ENCODE data around the gene KAZN.

The KAZN gene

GRCh38 chr1:15139654-15140350, 541.3 kb downstream of the KAZN start:
- in situ Hi-C loops (cut with MboI; ENCODE audit: low sequenced_read_pairs) = loop anchor here (25.0 kb wide), 1 partner anchor 297 kb away; the partner anchor contains the start of gene CTRC

DNA sequence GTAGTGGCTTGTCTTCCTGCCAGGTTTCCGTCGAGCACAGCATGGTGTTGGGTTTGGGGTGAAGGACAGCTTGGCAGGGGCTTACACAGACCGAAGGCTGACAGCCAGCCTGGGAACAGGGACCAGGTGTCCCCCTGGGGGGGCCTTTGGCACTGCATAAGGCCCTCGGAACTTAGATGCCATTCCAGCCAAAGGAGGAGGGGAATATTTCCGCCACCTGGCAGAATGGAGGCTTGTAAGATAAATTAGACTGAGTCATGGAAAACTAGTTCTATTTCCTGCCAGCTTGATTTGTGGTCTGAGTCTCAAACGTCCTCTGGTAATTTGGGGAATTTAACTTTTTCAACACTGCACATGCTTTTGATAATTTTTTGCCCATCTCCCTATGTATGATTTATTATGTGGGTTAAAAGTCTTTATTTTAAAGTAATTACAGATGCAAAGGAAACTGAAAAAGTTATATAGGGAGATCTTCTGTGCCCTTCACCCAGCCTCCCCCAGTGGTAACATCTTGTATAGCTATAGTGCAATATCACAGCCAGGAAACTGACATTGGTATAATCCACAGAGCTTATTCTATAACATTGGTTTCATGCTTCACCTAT, 543.6 kb downstream of the KAZN start:
- in situ Hi-C loops (cut with MboI; ENCODE audit: low sequenced_read_pairs) = loop anchor here (25.0 kb wide), 1 partner anchor 295 kb away; the partner anchor contains the start of gene CTRC

DNA sequence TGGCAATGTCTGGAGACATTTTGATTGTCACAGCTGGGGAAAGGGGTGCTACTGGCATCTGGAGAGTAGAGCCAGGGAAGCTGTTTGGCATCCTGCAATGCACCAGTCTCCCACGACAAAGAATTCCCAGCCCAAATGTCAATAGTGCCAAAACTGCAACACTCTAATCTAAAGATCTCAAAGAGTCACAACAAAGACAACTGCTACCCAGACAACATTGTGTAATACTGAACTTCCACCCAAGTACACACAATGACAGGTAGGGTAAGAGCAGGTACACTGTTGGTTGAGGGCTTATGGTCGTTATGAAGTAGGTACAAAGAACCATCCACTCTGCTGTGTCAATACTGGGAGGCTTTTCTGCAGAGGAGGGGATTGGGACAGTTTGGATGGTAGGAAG, 546.8 kb downstream of the KAZN start:
- in situ Hi-C loops (cut with MboI; ENCODE audit: low sequenced_read_pairs) = loop anchor here (25.0 kb wide), 1 partner anchor 292 kb away; the partner anchor contains the start of gene CTRC

GRCh38 chr1:15146142-15146680, 547.7 kb downstream of the KAZN start:
- in situ Hi-C loops (cut with MboI; ENCODE audit: low sequenced_read_pairs) = loop anchor here (25.0 kb wide), 1 partner anchor 291 kb away; the partner anchor contains the start of gene CTRC

GRCh38 chr1:15146971-15147376, 548.5 kb downstream of the KAZN start:
- in situ Hi-C loops (cut with MboI; ENCODE audit: low sequenced_read_pairs) = loop anchor here (25.0 kb wide), 1 partner anchor 290 kb away; the partner anchor contains the start of gene CTRC

DNA sequence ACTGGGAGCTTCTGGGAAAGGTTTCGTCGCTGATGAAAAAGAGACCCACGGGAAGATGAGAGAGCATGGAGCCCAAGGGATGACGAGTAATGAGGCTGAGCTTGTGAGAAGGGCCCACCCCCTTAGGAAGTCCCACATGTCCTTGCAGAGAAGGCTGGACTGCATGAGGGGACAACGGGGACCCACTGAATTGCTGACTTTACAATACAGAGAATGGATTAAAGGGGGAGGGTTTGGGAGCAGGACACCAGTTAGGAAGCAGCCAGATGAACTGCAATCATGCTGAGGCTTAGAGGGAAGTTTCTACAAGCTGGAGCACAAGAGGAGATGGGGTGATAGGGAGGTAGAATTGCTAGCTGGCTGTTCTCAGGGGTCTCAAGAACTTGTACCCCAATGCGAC, 549.5 kb downstream of the KAZN start:
- in situ Hi-C loops (cut with MboI; ENCODE audit: low sequenced_read_pairs) = loop anchor here (25.0 kb wide), 1 partner anchor 289 kb away; the partner anchor contains the start of gene CTRC

DNA sequence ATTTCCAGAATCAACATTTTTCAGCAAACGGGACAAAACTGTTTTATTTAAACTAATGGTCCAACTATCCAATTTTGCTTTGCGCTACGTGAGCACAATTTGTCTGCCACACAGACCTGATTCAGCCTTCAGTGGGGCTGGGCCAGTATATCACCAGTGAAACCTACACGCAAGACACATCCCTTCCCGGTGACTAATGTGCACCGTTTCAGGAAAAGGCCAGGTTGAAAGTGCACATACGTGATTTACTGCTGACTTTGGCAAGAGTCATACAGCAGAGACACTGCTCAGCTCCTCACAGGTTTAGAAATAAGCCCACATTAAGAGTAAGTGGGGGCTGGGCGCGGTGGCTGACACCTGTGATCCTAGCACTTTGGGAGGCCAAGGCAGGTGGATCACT, 550.0 kb downstream of the KAZN start:
- in situ Hi-C loops (cut with MboI; ENCODE audit: low sequenced_read_pairs) = loop anchor here (25.0 kb wide), 1 partner anchor 289 kb away; the partner anchor contains the start of gene CTRC

- in situ Hi-C loops (cut with MboI; ENCODE audit: low sequenced_read_pairs) = loop anchor here (25.0 kb wide), 1 partner anchor 288 kb away; the partner anchor contains the start of gene CTRC
Measured at GRCh38 chr1:15148941-15149340, 550.5 kb downstream of the KAZN start.

DNA sequence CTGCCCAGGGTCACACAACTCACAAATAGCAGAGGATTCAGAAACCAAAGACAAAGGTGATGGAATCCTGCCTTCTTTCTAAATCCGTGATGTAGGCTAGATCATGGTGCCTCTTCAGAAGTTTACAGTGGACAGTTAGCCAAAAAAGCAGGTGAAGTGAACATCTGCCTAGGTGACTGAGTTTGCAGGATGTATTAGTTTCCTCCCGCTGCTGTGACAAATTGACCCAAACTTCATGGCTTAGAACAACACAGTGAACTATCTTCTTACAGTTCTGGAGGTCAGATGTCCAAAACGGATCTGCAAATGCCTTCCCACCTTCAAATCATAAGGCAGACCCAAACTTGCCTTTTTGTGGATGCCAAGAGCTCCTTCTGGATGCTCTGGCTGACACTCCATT, 551.9 kb downstream of the KAZN start:
- in situ Hi-C loops (cut with MboI; ENCODE audit: low sequenced_read_pairs) = no loop called here

GRCh38 chr1:15151377-15151806, 552.9 kb downstream of the KAZN start:
- in situ Hi-C loops (cut with MboI; ENCODE audit: low sequenced_read_pairs) = no loop called here

DNA sequence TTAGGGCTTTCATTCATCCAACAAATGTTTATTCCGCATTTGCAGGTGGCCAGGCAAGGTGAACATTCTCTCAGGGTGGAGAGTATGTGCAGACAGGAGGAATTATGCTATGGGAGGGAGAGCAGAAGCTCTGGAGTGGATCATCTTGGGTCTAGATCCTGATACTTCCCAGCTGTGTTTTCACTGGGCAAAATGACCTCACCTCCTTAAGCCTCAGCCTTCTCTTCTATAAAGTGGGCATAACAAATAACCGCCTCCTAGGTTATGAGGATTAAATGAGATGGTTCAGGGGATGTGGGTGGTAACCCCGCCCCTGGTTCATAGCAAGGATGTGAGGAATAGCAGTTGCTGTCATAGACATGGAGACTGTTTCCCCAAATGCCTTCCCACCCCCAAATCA, 553.4 kb downstream of the KAZN start:
- in situ Hi-C loops (cut with MboI; ENCODE audit: low sequenced_read_pairs) = no loop called here

- in situ Hi-C loops (cut with MboI; ENCODE audit: low sequenced_read_pairs) = no loop called here
Measured at GRCh38 chr1:15152318-15153183, 554.1 kb downstream of the KAZN start.

DNA sequence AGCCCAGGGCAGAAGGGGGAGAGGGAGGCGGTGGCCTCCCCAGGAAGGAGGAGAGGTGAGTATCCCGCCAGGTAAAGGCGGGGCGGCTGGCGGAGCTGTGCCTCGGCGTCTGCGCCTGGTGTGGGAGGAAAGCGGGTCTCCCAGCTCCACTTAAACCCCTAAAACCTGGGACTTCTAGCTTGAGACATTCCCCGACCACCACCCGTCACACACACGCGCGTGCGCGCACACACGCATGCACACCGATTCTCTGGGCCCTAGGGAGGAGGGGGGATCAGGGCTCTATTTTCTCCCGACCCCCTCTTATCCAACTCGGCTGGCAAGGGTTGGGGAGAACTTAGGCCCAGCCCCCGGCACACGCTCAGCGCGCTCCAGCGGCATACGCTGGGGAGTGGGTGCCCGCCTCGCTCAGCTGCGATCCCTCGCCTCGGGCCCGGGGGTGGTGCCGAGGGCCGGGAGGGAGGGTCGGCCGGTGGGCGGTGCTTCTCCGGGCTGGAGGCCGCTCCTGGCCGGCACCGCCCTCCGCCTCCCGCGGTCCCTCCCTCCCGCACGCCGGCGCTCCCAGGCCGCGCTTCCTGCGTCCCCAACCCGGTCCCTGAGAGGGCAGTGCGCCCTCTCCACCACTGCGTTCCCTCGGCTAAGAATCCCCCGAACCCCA, 554.8 kb downstream of the KAZN start, which contains the start of gene TMEM51:
TMEM51 (plus strand) TSS at position 564 of the 658 bp plus-strand sequence. CDS start 61,341 bp downstream, outside the sequence.
- in situ Hi-C loops (cut with MboI; ENCODE audit: low sequenced_read_pairs) = no loop called here

DNA sequence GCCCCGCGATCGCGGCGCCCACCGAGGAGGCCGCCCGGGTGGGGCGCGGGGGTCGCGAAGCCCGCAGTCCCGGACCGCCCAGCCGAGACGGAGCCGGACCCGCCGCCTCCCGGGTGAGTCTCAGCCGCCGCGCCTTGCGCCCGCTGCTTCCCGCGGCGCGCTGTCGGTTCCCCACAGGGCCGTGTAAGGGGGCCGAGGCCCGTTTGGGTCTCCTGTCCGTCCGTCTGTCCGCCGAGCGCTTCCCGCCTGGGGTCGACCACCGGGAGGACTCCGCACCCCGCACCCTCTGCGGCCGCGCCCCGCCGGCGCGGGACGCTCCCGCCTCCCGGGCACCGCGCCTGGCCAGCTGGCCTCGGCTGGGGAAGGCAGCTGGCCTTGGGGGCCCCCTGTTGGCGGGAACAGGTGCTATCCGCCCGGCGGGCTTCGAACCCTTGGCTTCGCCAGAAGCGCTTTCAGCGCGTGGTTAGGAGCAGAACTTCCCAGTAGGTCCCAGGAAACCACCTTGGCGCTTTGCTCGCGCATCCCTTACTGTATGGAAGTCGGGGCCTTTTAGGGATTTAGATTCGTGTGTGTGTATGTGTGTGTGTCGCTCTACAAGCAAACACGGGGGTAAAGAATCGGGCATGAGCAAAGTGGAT, 555.5 kb downstream of the KAZN start:
- in situ Hi-C loops (cut with MboI; ENCODE audit: low sequenced_read_pairs) = no loop called here

GRCh38 chr1:15154480-15155036, 556.1 kb downstream of the KAZN start:
- in situ Hi-C loops (cut with MboI; ENCODE audit: low sequenced_read_pairs) = no loop called here

DNA sequence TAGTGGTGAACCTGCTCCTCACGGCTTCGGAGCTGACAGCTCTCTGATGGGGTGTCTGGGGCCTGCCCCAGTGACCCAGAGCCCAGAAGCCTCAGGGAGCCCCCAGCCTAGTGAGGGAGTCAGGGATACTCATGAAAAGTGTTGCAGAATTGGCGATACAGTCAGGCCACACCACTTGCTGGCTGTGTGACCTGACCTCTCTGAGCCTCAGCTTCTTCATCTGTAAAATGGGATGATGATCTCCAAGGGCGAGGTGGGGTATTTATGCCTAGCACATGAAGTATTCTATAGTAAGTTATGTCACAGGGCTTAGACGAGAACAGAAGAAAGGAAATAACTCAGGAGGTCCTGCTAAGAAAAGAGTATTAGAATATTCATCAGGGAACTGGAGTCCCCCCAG, 556.7 kb downstream of the KAZN start:
- in situ Hi-C loops (cut with MboI; ENCODE audit: low sequenced_read_pairs) = no loop called here

DNA sequence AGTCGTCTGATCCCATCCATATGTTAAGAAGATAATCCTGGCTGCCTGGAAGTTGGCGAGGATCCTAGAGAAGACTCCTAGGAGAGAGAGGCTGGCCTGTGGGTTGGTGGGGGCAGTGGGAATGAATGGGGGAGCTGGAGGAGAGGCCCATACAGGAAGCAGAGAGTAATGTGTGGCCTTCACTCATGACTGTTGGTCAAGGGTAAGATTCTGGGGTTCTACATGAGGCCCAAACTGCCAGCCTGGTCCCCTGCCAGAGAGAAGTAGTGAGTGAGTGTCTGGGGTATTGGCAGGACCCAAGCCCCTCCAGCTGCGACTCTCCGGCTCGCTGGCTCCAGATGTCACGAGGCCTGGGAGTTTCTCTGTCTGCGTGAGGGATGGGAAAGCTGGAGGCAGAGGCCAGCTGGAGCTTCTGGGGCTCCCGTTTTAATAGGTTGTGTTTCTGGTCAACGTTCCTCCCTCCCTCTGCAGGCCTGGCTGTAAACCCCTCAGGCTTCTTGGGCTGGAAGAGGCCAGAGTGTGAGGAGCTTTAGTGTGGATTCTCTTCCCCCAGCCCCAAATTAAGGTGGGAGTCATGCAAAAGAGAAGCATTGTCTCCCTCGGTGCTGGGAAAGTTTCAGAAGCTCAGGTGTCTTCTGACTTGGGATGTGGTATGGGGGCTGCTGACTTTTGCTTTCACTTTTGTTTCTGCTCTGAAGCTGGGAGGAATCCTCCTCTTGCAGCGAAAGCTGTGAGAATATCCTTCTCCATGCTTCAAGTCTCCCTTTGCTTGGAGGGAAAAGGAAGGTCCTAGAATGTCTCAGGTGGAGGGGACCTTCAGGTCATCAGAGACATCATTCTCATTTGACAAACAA, 557.6 kb downstream of the KAZN start:
- in situ Hi-C loops (cut with MboI; ENCODE audit: low sequenced_read_pairs) = no loop called here

GRCh38 chr1:15156807-15157380, 558.4 kb downstream of the KAZN start:
- in situ Hi-C loops (cut with MboI; ENCODE audit: low sequenced_read_pairs) = no loop called here
